GM12872 (cell line): ENCODE results near the gene LHX4.

Experiments
- TF ChIP-seq, protein P1 (sequence below): IDR thresholded peaks from 3 replicates; pipeline ENCODE4 v1.5.1; 2011; ENCODE audit warnings: low read depth, mild to moderate bottlenecking, low read length, moderate library complexity; ENCODE audit not compliant: insufficient read depth

LHX4 gene

DNA sequence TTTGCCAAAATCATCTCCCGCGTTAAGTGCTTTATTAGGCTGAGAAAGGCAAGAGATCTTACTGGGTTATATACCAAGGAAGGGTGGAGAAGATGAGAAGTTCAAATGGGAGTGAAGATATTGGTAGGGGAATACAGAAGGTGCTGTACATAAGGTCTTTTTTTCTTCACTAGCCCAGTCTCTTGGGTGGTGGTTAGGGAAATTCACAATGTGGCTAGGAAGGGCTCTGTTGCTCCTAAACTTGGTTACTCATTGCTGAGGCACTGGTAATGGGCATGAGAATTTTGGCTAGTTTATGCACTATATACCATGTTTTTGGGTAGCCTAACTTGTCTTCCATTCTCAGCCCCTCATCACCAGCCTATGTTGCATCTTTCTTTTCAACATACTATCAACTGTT, 50.6 kb downstream of the LHX4 start:
- TF ChIP-seq, protein P1, sequence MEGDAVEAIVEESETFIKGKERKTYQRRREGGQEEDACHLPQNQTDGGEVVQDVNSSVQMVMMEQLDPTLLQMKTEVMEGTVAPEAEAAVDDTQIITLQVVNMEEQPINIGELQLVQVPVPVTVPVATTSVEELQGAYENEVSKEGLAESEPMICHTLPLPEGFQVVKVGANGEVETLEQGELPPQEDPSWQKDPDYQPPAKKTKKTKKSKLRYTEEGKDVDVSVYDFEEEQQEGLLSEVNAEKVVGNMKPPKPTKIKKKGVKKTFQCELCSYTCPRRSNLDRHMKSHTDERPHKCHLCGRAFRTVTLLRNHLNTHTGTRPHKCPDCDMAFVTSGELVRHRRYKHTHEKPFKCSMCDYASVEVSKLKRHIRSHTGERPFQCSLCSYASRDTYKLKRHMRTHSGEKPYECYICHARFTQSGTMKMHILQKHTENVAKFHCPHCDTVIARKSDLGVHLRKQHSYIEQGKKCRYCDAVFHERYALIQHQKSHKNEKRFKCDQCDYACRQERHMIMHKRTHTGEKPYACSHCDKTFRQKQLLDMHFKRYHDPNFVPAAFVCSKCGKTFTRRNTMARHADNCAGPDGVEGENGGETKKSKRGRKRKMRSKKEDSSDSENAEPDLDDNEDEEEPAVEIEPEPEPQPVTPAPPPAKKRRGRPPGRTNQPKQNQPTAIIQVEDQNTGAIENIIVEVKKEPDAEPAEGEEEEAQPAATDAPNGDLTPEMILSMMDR: no peak

DNA sequence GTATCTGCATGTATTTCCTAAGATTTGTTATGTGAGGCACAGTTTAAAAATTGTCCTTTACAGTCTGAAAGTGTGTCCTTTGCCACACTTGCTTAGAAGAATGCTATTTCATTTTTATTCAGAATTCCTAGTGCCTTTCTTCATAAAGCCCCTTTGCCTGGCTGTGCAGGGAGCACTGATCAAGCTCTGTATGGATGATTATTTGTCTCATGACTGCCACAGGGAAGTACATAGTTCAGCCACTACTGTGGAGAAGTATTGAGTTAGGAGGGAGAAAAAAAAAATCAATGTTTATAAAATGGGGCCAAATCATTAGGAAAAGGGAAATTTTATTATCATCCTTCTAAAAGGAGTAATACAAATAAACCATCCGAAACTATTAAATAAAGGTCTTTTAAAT, 51.4 kb downstream of the LHX4 start:
- TF ChIP-seq, protein P1: no peak

DNA sequence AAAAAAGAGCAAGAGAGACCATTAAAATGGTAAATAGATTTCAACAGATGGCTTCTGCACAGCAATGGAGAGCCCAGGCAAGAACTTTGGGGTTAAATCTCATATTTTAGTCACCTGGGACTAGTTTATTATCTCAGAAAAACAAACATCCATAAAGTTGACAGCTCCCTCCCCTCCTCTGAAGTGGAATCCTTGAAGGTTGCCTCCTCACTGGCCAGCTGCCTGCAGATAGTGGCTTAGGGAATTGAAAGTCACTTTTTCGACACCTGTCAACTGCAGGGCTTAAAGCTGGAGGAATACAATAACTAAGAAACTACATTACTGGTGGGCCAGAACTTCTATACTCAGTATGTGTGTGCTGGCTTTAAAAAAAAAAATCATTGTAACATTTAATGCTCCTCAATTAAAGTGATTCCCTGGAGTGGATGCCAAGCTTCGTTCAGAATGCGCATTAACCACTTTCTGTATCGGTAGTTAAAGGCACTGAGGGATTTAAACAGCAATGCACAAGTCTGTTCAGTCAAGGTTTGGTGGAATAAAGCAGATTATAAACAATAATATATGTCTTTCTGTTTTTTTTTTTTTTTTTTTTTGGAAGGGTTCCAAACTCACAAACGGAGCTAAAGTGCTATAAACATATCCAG, 52.5 kb downstream of the LHX4 start:
- TF ChIP-seq, protein P1: no peak

DNA sequence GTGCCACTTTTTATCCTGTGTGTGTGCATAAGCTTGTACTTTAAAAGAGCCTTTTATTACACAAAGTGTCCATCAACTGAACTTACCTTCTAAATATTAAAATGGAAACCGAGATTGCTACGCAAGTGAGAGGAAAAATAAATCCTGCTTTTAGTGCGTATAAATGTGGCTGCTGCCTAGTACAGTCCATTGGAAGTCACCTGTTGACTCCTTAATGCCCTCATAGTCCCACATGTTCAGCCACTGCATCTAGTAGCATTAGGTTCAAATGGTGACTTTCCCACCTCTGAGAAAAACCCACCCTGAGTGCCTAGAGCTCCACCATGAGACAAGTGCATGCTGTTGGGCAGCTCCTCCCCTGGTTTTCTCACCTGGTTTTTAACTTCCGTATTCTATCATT, 53.0 kb downstream of the LHX4 start:
- TF ChIP-seq, protein P1: no peak

DNA sequence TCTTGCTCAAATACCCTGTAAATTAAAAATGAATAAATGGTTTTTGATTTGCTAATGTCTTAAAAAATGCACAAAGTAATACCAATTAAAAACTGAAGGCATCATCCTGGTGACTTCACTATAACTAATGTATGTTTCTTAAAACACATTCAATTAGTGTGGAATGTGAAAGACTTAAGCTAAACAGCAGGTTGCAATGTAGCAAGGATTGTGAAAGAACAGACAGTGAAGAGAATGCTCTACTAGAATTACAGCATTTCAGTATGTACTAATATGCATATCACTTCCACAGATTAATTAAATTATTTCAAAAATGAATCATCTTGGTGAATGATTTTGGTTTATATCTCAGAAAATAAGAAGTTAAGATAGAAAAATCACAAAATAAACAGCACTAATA, 56.4 kb downstream of the LHX4 start:
- TF ChIP-seq, protein P1: no peak

DNA sequence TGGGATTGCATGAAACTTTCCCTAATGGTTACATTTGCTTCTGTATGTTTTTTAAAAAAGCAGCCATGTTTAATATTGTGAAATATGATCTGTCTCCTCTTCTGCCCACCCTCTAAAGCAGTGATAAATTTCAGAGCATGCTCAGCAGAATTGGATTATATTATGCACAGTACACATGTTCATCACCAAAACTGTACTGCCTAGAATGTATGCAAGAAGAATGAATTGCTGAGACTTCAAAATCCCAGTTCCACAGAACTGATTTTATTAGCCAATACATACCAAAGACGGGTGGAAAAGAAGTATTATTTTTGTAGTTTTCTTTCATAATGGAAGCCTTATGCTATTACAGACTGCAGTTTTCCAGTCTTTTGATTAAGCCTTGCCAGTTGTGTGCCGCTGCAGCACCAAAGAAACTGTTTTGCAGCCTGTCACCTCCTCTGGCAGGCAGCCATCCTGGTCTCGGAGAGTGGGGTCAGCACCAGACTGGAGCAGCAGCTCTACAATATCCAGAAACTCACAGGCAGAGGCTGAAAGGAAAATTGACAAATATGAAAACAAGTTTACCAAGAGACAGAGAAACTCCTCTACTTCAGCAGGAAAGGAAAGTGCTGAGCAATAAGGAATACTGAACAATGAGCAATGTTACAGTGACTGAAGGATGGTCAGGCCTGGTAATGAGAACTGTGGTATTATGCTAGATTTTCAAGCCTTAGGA, 58.1 kb downstream of the LHX4 start:
- TF ChIP-seq, protein P1: no peak

DNA sequence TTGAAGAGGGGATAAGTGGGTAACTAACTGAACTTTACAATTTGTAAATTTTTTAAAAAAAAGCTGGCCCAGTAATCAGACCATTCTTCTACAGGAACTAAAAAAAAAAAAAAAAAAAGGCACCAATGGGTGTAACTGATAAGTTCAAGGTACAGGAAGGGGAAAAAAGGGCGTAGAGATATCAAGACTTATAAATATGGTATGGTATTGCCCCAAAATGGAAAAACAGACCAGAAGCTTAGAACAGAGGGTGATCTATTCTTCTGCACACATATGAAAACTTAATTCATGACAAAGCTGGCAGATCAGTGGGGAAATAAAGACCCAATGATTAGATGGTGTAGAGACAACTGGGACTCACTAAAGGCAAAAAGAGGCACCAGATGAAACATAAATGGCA, 58.9 kb downstream of the LHX4 start:
- TF ChIP-seq, protein P1: no peak
